ENCODE measurements around the gene REX1BD. TPM values are rescaled to one million over a fixed set of nuclear protein-coding genes. Genes with fewer than 3 reads are reported as not detected.

REX1BD gene
- total RNA-seq, 1 experiment from 2014 or later: 189 TPM

DNA sequence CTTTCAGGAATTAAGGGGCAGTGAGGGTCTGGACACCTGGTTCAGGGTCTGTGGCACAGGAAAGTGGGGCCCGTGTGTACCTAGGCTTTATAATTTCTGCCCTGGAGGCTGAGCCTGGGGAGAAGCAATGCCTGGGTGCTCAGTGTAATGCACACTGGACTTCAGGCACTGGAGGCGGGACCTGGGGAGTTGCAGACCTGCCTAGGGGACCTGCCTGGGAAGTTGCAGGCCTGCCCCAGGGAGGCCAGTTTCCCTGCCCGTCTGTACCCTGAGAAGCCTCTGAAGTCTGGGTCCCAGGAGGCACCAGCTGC is 21.6 kb downstream of the REX1BD start:
- in situ Hi-C loops (cut with HindIII; ENCODE audit: low pct_unique_long_range_greater_than_20kb, low sequenced_read_pairs): no loop called here

DNA sequence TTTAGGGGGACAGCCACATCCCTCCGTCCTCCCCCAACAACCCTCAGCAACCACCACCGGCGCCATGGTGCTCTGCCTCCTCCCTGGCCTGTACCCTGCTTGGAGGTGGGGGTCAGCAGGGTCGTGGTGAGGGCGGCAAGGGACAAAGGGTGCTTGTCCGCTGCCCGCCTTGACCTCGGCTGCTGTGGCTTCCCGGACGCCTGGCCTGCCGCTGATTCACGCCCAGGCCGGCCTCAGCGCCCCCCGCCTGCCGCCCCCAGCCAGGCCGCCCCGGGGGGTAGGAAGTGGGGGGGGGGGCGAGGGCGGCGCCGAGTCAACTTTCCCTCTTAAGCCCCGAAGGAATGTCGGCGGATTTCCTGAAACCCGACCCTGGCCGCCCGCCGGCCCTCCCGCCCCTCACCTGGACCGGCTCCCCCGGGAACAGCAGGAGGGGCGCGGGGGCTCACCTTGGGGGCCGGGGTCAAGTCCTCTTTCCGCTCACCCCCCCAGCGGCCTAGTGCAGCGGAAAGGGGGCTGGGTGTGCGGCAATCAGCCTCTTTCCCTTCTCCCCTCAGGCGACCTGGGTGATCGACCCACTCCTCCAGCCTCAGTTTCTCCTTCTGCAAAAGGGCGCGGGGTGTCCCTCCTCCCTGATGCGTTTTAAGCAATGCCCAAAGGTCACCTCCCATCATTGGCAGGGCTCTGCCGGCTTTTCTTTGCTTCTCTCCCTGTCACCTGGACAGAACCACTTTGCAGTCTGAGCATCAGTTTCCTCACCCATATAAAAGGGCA is 22.1 kb downstream of the REX1BD start:
- no peak for DNase-seq (ENCODE audit: low read depth)
- in situ Hi-C loops (cut with HindIII; ENCODE audit: low pct_unique_long_range_greater_than_20kb, low sequenced_read_pairs): no loop called here

More for the DNA sequence above, 21.6 kb downstream of the REX1BD start:
- no peak for DNase-seq (ENCODE audit: low read depth)

DNA sequence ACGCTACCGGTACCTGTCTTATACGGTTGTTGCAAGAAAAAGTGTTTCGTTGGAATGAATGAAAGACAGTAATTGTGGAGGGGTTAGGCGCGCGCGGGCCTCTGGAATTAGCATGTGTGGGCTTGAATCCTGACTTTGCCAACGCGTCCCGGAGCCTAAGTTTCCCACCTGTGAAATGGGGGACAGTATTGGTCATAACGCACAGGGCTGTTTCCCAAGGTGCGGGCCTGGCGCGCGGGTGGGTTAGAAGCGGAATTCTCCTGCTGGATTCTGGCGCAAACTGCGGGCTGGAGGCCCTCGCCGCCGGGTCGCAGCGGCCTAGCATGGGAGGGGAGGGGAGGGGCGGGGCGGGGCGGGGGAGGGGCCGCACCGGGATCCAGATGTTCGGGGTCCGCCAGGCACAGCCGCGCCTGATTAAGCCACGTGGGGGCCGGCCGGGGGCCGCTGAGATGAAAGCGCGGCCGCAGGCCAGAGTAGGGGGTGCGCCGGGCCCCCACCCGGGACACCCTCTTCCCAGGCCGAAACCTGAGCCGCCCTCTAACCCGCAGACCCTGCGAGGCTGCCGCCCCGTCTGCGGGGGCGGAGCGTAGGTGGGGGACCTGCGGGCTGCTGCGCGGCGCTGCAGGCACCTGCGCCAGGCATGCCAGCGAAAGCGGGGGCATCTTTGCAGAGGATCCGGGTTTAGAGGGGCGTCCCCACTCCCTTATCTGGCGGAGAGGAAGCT is 22.9 kb downstream of the REX1BD start:
- in situ Hi-C loops (cut with HindIII; ENCODE audit: low pct_unique_long_range_greater_than_20kb, low sequenced_read_pairs): no loop called here
- no peak for DNase-seq (ENCODE audit: low read depth)

DNA sequence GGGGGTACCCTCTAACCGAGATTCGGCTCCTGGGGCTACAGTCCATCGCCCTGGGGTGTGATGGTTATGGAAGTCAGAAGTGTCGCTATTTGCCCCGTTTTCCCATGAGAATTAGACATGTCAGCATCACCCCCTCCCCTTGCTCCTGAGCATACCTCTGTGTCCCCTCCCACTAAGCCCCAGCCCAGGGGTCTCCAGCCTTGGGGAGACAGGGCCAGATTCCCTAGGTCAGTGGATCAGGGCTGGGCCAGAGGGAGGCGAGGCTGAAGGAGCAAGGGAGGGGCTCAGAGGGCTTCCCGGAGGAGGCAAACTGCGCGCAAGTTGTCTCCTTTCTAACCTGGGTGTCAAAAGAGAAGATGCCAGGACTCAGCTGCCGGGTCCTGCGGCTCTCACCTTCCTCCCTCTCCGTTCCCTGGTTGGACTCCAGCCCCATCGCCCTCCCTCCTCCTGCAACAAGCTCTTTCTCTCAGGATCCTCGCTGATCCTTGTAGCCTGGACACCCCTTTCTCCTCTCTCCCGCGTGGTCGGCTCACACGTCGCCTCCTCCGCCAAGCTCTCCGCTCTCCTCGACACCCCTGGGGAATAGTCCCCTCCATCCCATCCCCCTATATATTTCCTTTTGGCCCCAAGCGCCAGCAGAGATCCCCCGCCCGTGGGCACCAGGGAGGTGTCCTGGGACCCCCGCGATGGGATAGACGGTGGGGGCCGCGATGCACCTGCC is 23.6 kb downstream of the REX1BD start:
- in situ Hi-C loops (cut with HindIII; ENCODE audit: low pct_unique_long_range_greater_than_20kb, low sequenced_read_pairs): no loop called here
- no peak for DNase-seq (ENCODE audit: low read depth)

DNA sequence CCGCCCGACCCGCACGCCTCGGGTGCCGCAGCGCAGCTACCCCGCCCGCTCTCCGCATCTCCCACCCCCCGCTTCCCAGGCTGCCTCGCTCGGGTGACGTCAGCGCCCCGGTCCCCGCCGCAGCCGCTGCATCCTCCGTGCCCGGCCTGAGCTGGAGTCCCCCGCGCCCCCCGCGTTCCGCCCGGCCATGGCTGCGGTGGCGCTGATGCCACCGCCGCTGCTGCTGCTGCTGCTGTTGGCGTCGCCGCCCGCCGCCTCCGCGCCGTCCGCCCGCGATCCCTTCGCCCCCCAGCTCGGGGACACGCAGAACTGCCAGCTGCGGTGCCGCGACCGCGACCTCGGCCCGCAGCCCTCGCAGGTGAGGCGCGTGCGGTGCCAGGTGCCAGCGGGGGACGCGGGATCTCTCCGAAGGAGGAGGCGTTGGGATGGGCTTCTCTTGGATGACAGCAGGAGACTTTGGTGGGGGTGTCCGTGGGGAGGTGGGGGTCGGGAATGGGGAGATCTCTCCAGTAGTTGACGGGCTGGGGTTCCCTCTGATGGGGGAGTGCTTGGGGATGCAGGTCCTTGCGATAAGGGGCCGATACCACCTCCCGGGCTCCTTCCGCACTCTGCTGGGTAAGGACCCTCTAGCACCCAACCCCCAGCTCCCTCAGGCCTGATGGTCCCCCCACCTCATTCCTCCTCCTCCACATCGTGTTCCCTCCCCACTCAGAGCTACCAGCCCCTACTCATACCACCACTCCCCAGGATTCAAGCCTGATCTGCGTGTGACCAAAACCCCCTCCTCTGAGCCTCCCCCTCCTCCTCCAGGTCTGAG is 24.4 kb downstream of the REX1BD start, which contains the start of gene TMEM59L:
Gene TMEM59L, plus strand, starts transcription at position 99 of the 817 bp plus-strand sequence. Its CDS starts 89 bp downstream, at position 188.
- DNase-seq (ENCODE audit: low read depth): no peak
- in situ Hi-C loops (cut with HindIII; ENCODE audit: low pct_unique_long_range_greater_than_20kb, low sequenced_read_pairs): no loop called here

DNA sequence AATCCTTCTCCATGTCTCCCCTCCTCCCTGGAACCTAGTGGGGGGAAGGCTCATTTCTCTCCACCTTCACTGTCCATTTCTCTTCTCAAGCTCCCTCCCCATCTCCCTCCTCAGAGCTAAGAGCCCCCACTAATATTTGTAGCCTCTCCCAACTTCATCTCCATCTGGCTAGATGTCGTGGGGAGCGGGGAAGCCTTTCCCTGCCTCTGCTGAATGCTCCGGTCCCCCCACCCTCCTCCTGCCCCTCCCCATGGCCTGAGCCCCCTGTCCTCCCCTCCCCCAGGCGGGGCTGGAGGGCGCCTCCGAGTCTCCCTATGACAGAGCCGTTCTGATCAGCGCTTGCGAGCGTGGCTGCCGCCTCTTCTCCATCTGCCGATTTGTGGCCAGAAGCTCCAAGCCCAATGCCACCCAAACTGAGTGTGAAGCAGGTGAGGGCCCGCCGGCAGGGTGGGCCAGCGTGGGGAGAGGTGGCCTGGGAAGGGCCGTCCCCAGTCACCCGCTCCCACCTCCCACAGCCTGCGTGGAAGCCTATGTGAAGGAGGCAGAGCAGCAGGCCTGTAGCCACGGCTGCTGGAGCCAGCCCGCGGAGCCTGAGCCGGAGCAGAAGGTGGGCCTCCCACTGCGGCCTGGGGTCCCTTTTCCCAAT is 25.1 kb downstream of the REX1BD start:
- DNase-seq (ENCODE audit: low read depth): no peak
- in situ Hi-C loops (cut with HindIII; ENCODE audit: low pct_unique_long_range_greater_than_20kb, low sequenced_read_pairs): no loop called here

DNA sequence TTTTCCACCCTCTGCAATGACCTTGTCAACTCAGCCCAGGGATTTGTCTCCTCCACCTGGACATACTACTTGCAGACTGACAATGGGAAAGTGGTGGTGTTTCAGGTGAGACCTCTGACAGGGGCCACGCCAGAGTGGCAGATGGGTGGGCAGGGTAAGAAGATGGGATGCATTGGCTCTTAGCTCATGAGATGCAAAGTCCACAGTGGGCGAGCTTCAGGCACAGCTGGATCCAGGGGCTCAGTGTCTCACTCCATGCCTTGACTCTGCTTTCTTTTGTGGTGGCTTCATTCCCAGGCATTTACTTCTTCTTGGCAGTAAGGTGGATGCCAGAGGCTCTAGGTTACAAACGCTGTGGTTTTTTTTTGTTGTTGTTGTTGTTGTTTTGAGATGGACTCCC is 27.4 kb downstream of the REX1BD start:
- no peak for DNase-seq (ENCODE audit: low read depth)
- in situ Hi-C loops (cut with HindIII; ENCODE audit: low pct_unique_long_range_greater_than_20kb, low sequenced_read_pairs): no loop called here

DNA sequence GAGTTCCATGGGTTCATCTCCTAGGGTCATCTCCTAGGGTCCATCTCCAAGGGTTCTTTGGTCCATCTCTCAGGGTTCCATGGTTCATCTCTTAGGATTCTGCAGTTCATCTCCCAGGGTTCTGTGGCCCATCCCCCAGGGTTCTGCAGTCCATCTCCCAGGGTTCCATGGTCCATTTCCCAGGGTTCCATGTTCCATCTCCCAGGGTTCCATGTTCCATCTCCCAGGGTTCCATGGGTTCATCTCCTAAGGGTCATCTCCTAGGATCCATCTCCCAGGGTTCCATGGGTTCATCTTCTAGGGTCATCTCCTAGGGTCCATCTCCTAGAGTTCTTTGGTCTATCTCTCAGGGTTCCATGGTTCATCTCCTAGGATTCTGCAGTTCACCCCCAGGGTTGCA is 29.0 kb downstream of the REX1BD start:
- in situ Hi-C loops (cut with HindIII; ENCODE audit: low pct_unique_long_range_greater_than_20kb, low sequenced_read_pairs): no loop called here
- no peak for DNase-seq (ENCODE audit: low read depth)

DNA sequence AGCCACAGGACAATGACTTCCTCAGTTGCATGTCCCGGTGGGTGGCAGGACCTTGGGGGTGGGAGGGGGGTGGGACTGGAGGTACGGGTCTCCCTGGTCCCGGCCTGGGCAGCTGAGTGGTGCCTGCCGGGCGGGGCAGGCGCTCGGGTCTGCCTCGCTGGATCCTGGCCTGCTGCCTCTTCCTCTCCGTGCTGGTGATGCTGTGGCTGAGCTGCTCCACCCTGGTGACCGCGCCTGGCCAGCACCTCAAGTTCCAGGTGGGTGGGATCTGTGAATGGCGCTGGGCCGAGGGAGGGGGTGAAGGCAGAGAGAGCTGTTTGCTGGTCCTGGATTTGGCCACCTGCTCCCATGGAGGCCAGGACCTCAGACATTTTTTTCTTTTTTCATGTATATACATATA is 29.6 kb downstream of the REX1BD start:
- no peak for DNase-seq (ENCODE audit: low read depth)
- in situ Hi-C loops (cut with HindIII; ENCODE audit: low pct_unique_long_range_greater_than_20kb, low sequenced_read_pairs): no loop called here

DNA sequence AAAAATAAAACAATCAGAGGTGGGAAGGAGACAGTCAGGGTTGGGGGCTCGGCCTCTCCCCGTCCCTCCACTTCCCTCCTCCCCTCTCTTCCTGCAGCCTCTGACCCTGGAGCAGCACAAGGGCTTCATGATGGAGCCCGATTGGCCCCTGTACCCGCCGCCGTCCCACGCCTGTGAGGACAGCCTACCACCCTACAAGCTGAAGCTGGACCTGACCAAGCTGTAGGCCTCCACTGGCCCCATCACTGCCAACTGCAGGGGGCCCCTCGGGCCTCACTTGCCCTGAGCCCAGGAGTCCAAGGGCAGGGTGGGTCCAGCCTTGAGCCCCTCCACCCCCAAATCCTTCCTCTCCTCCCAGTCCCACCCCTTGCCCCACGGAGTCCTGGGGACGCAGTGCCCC is 31.7 kb downstream of the REX1BD start:
- in situ Hi-C loops (cut with HindIII; ENCODE audit: low pct_unique_long_range_greater_than_20kb, low sequenced_read_pairs): no loop called here
- no peak for DNase-seq (ENCODE audit: low read depth)

DNA sequence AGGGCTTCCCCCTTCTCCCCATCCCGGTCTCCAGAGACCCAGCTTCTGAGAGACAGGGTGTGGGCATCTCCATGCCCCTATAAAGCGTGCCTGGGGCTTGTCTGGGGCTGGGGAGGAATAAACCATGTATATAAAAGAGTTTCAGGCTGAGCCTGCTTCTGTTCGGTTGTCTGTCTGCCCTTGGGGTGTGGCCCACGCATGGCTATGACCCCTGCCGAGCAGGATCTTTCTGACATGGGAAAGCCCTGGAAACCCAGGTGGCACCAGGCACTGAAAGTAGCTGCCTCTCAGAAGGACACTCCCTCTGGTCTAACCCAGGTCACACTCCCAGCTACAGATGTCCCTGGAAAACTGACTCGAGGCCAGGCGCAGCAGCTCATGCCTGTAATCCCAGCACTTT is 32.3 kb downstream of the REX1BD start:
- in situ Hi-C loops (cut with HindIII; ENCODE audit: low pct_unique_long_range_greater_than_20kb, low sequenced_read_pairs): no loop called here

DNA sequence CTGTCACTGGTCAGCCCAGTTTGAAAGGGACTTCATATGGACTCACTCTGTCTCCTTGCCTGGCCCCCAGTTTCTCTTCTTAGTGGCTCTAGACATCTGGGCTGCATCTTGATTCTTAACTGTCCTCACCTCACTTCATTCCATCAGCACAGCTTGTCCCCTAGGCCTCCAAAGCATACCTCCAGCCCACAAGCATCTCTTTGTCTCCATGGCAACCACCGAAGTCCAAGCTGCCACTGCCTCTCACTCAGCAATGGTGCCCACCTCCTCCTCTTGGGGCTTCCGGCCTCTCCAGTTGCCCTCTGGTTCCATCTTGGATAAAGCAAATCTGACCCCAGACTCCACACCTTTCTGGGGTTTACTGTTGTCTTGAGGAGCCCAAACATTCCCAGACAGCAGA is 38.3 kb downstream of the REX1BD start:
- no peak for DNase-seq (ENCODE audit: low read depth)
- in situ Hi-C loops (cut with HindIII; ENCODE audit: low pct_unique_long_range_greater_than_20kb, low sequenced_read_pairs): no loop called here

More for the DNA sequence above, 32.3 kb downstream of the REX1BD start:
- DNase-seq (ENCODE audit: low read depth): no peak

DNA sequence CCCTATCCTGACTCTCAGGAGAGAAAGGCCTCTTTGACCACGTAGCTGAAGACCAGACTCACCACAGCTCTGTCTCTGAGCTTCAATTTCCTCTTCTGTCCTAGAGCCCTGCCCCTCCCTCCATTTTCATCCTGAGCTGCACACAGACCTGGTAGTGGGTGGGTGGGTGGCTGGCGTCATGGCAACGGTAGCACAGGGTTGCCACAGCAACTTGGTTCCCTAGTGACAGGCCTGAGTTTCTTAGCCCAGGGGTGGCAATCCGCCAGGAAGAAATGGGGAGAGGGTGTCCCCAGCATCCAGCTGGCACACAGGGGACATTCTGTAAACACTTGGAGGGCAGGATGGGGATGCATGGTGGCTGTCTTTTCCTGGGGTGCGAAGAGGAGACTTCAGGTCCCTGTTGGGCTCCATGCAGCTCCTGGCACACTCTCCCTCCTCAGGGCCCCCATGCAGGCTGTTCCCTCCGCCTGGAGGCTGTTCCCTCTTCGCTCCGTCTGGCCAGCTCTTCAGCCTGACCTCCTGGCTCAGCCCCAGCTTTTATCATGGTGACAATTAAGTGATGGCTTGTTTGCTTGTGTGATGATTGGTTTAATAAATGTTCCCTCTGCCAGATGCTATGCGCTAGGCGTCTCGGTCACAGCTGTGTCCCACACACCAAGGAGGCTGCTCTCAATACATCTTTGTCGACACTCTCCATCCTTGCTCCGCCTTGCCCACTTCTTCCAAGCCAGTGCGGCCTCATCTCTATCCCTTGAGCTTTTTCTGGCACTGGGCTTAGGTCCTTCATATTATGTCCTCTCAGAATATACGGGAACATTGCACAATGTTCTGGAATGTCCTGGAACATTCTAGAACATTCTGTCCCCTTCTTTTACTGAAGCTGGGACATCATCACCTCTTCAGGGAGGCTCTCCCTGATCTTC is 40.8 kb downstream of the REX1BD start:
- no peak for DNase-seq (ENCODE audit: low read depth)
- in situ Hi-C loops (cut with HindIII; ENCODE audit: low pct_unique_long_range_greater_than_20kb, low sequenced_read_pairs): no loop called here

DNA sequence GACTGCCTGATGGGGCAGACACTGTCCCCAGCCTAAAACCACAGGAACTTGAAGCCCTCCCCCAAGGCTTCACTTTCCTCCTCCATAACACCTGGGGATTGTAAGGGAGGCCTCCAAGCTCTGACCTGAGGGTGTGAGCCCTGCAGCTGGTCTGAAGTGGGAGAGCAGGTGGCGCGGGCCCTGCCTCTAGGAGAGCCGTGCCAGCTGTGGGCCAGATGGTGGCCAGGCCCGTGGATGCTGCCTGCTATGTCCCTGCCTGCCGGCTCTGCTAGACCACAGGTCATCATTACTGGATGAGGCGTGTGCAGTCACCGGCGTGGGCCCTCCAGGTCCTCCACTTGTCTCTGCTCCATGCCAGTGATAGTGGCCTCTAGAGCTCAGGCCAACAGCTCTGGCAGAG is 44.7 kb downstream of the REX1BD start:
- in situ Hi-C loops (cut with HindIII; ENCODE audit: low pct_unique_long_range_greater_than_20kb, low sequenced_read_pairs): no loop called here
- DNase-seq (ENCODE audit: low read depth): no peak

DNA sequence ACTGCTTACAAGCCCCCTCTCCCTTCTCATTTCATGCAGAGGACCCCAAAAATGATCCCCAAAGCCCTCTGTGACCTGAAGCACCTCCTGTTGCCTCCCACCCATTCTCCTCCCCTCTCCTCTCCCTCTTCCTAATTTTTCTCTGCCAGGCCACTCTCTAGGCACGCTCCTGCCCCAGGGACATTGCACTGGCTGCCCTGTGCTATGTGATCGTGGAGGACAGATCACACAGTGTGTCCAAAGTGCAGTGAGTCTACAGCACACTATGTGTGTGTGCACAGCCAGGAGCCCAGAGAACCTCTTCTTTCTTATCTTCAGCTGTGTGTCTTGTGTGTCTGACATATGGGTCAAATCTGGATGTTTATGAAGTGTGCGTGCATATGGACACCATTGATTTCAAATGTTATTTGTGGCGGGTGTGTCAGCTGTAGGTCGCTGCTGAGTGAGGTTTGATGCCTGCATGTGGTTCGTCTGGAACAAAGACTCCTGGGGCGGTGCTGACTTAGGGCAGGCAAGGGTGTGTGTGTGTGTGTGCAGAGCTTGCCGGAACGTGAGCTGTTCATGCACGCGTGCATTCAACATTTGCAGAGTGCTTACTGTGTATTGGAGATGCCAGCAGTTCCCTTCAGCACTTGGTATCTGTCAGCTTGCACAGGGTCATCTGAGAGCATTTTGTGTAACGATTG is 46.2 kb downstream of the REX1BD start:
- in situ Hi-C loops (cut with HindIII; ENCODE audit: low pct_unique_long_range_greater_than_20kb, low sequenced_read_pairs): no loop called here
- DNase-seq (ENCODE audit: low read depth): no peak

DNA sequence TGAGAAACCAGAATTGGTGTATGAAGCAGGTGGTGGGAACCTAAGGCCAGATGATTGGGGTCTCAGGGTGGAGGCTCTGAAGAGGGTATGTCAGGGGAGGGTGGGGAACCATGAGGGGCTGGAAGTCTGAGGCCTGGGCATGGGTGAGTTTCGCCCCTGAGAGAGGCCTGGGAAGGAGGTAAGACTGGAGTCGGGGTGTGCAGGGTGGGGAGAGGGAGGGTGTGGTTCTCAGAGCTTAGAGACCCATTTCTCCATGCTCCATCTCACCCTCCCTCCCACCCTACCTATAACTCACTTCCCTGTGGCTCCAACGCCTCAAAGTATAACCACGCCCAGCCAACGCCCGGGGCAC is 47.2 kb downstream of the REX1BD start:
- in situ Hi-C loops (cut with HindIII; ENCODE audit: low pct_unique_long_range_greater_than_20kb, low sequenced_read_pairs): no loop called here
- DNase-seq (ENCODE audit: low read depth): no peak
